Muscle layer of duodenum (tissue), 2 donors: ENCODE results near the gene CTBP1.

ENCODE experiments used
- H3K27ac ChIP-seq: one replicate; pipeline ENCODE4 v1.7.0; 2013; ENCODE audit warnings: mild to moderate bottlenecking, low read length
- H3K27me3 ChIP-seq: one replicate; pipeline ENCODE4 v1.7.0; 2013; ENCODE audit warnings: low read depth, mild to moderate bottlenecking, control low read depth, low read length
- H3K36me3 ChIP-seq, 2 donors: one replicate each; pipeline ENCODE4 v1.7.0; 2013; ENCODE audit warnings: low read length in 2 of 2, control low read depth in 1 of 2, mild to moderate bottlenecking in 1 of 2; ENCODE audit not compliant: insufficient read depth in 2 of 2, control insufficient read depth in 1 of 2
- H3K4me1 ChIP-seq, 2 donors: one replicate each; pipeline ENCODE4 v1.7.0; 2013; ENCODE audit warnings: low read length in 2 of 2, mild to moderate bottlenecking in 2 of 2, control low read depth in 1 of 2, moderate library complexity in 1 of 2; ENCODE audit not compliant: insufficient read depth in 2 of 2, control insufficient read depth in 1 of 2
- H3K4me3 ChIP-seq, 2 donors: one replicate each; pipeline ENCODE4 v1.7.0; 2013; ENCODE audit warnings: low read length in 2 of 2, low read depth in 1 of 2, mild to moderate bottlenecking in 1 of 2
- H3K9me3 ChIP-seq, 2 donors: one replicate each; pipeline ENCODE4 v1.7.0; 2013; ENCODE audit warnings: low read length in 2 of 2, control low read depth in 1 of 2, mild to moderate bottlenecking in 1 of 2; ENCODE audit not compliant: control insufficient read depth in 1 of 2
- donor health status: healthy.

CTBP1 gene

GRCh38 chr4:1234811-1235292, 14.1 kb downstream of the CTBP1 start:
- H3K27me3 ChIP-seq = no peaks in the 10 kb centered on the region
- H3K9me3 ChIP-seq = no peaks in the 10 kb centered on the region
- H3K36me3 ChIP-seq = peaks cover 19 to 69% of the 10 kb centered on the region in 2 donors
- peaks cover 0 to 21% of the 10 kb centered on the region in 2 donors for H3K4me1 ChIP-seq
- no peak overlapping the region for H3K27ac ChIP-seq
- no peak overlapping the region for H3K4me3 ChIP-seq

GRCh38 chr4:1234309-1234695, 14.6 kb downstream of the CTBP1 start:
- peaks cover 16 to 69% of the 10 kb centered on the region in 2 donors for H3K36me3 ChIP-seq
- no peak overlapping the region for H3K4me3 ChIP-seq
- no peak overlapping the region for H3K27ac ChIP-seq
- H3K4me1 ChIP-seq = peaks cover 0 to 21% of the 10 kb centered on the region in 2 donors
- H3K27me3 ChIP-seq = no peaks in the 10 kb centered on the region
- no peaks in the 10 kb centered on the region for H3K9me3 ChIP-seq

- H3K4me3 ChIP-seq = no peak overlapping the region
- H3K9me3 ChIP-seq = no peaks in the 10 kb centered on the region
- no peak overlapping the region for H3K27ac ChIP-seq
- H3K36me3 ChIP-seq = peaks cover 15 to 73% of the 10 kb centered on the region in 2 donors
- H3K4me1 ChIP-seq = peaks cover 0 to 21% of the 10 kb centered on the region in 2 donors
- H3K27me3 ChIP-seq = no peaks in the 10 kb centered on the region
Measured at GRCh38 chr4:1233641-1234308, 15.2 kb downstream of the CTBP1 start.

GRCh38 chr4:1232661-1233621, 16.0 kb downstream of the CTBP1 start:
- no peaks in the 10 kb centered on the region for H3K9me3 ChIP-seq
- peaks cover 16 to 79% of the 10 kb centered on the region in 2 donors for H3K36me3 ChIP-seq

GRCh38 chr4:1231637-1232360, 17.1 kb downstream of the CTBP1 start:
- Histone ChIP-seq H3K36me3 (peaks cover 24 to 79% of the 10 kb centered on the region in 2 donors), H3K27me3 (no peaks in the 10 kb centered on the region), H3K4me1 (peaks cover 0 to 21% of the 10 kb centered on the region in 2 donors), H3K27ac (no peak overlapping the region), H3K9me3 (no peaks in the 10 kb centered on the region), H3K4me3 (no peak overlapping the region)

More at GRCh38 chr4:1232661-1233621, 16.0 kb downstream of the CTBP1 start:
- no peak overlapping the region for H3K27ac ChIP-seq
- H3K4me3 ChIP-seq = no peak overlapping the region
- H3K4me1 ChIP-seq = peaks cover 0 to 21% of the 10 kb centered on the region in 2 donors
- no peaks in the 10 kb centered on the region for H3K27me3 ChIP-seq

GRCh38 chr4:1230971-1231636, 17.8 kb downstream of the CTBP1 start:
- Histone ChIP-seq H3K27ac (no peak overlapping the region), H3K4me1 (peaks cover 0 to 25% of the 10 kb centered on the region in 2 donors), H3K36me3 (peaks cover 22 to 80% of the 10 kb centered on the region in 2 donors), H3K4me3 (no peak overlapping the region), H3K9me3 (no peaks in the 10 kb centered on the region), H3K27me3 (no peaks in the 10 kb centered on the region)

- Histone ChIP-seq H3K4me1 (peaks cover 0 to 30% of the 10 kb centered on the region in 2 donors), H3K4me3 (no peak overlapping the region), H3K27ac (no peak overlapping the region), H3K36me3 (peaks cover 16 to 80% of the 10 kb centered on the region in 2 donors), H3K9me3 (no peaks in the 10 kb centered on the region), H3K27me3 (no peaks in the 10 kb centered on the region)
Measured at GRCh38 chr4:1230316-1230715, 18.6 kb downstream of the CTBP1 start.

- Histone ChIP-seq H3K4me3 (no peak overlapping the region), H3K27ac (no peak overlapping the region), H3K9me3 (no peaks in the 10 kb centered on the region), H3K4me1 (peaks cover 0 to 22% of the 10 kb centered on the region in 2 donors), H3K27me3 (no peaks in the 10 kb centered on the region), H3K36me3 (peaks cover 23 to 80% of the 10 kb centered on the region in 2 donors)
Measured at GRCh38 chr4:1229117-1229849, 19.6 kb downstream of the CTBP1 start.

GRCh38 chr4:1227816-1228215, 21.1 kb downstream of the CTBP1 start:
- no peaks in the 10 kb centered on the region for H3K27me3 ChIP-seq
- peaks cover 31 to 88% of the 10 kb centered on the region in 2 donors for H3K36me3 ChIP-seq
- no peak overlapping the region for H3K4me3 ChIP-seq
- no peaks in the 10 kb centered on the region for H3K9me3 ChIP-seq
- H3K27ac ChIP-seq = no peak overlapping the region
- H3K4me1 ChIP-seq = peaks cover 0 to 9% of the 10 kb centered on the region in 2 donors

- H3K27ac ChIP-seq = no peak overlapping the region
- H3K36me3 ChIP-seq = peaks cover 31 to 94% of the 10 kb centered on the region in 2 donors
- H3K4me3 ChIP-seq = no peak overlapping the region
- H3K9me3 ChIP-seq = no peaks in the 10 kb centered on the region
- no peaks in the 10 kb centered on the region for H3K27me3 ChIP-seq
- peaks cover 0 to 9% of the 10 kb centered on the region in 2 donors for H3K4me1 ChIP-seq
Measured at GRCh38 chr4:1226598-1226997, 22.3 kb downstream of the CTBP1 start.
